ENCODE results near the gene CTAG2.

DNA sequence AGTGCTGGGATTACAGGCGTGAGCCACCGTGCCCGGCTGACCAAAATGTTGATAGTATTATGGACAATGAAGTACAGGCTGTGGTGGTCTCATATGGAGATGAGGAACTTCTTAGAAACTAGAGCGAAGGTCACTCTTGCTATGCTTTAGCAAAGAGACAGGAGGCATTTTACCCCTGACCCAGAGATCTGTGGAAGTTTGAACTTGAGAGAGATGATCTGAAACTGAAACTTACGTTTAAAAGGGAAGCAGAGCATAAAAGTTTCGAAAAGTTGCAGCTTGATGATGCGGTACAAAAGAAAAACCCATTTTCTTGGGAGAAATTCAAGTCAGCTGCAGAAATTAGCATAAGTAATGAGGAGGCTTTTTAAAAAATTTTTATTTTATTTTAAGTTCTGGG, 8.5 kb upstream of the CTAG2 start:
- TF ChIP-seq EZH2 (IDR thresholded peaks at IDR 0.05) (no peak), POLR2AphosphoS5 (IDR thresholded peaks at IDR 0.05; ENCODE audit: borderline replicate concordance, low read depth, low read length) (no peak), FOXP2 (optimal IDR thresholded peaks at IDR 0.05; ENCODE audit: control extremely low read depth, extremely low read length, insufficient read depth) (no peak)
